ENCODE data around the gene NPM3. TPM values are rescaled to one million over a fixed set of nuclear protein-coding genes. Genes with fewer than 3 reads are reported as not detected.

NPM3 gene
- total RNA-seq, 6 experiments from 2014 or later = 4.7 to 31.8 (median 8.6) TPM

- Histone ChIP-seq H3K36me3 (no peaks in the 10 kb centered on the region), H3K4me1 (peaks cover 0 to 32% (median 9%) of the 10 kb centered on the region in 4 donors), H3K27ac (no peak overlapping the region), H3K4me3 (peak overlapping the region; percentile 24 to 40 (median 38)), H3K9me3 (no peaks in the 10 kb centered on the region), H3K27me3 (peaks cover 0 to 7% of the 10 kb centered on the region in 2 donors)
- intact Hi-C loops (cut with DNase I) = loop anchor here (5.0 to 10.0 kb wide), 3 partner anchors 177 to 565 kb away; no protein-coding TSS in a partner anchor
- TF ChIP-seq POLR2A (IDR thresholded peaks at IDR 0.05) (no peak), CTCF (IDR thresholded peaks at IDR 0.05) (peak; percentile 64 to 94 (median 94))
- DNase-seq (peak; percentile 82 to 87 (median 87)), ATAC-seq (peak; percentile 81 to 89 (median 82))
- WGBS (ENCODE audit: insufficient coverage, low coverage, low lambda C conversion rate, missing lambda C conversion rate) = no CpG with 5 or more reads among the region's 51 CpGs
Observed at GRCh38 chr10:101779544-101780186, 3.6 kb downstream of the NPM3 start.

GRCh38 chr10:101778781-101779543 lies 4.3 kb downstream of the NPM3 start:
- TF ChIP-seq CTCF (IDR thresholded peaks at IDR 0.05) (no peak), POLR2A (IDR thresholded peaks at IDR 0.05) (no peak)
- ATAC-seq (peak in 3 of 4 donors; percentile 30 to 39 (median 38)), DNase-seq (no peak)
- WGBS (ENCODE audit: insufficient coverage, low coverage, low lambda C conversion rate, missing lambda C conversion rate) = 6% methylated on average over 25 of the region's 58 CpGs
- intact Hi-C loops (cut with DNase I) = loop anchor here (5.0 to 10.0 kb wide), 3 partner anchors 177 to 564 kb away; no protein-coding TSS in a partner anchor
- H3K27me3 ChIP-seq = peaks cover 0 to 7% of the 10 kb centered on the region in 2 donors
- no peaks in the 10 kb centered on the region for H3K36me3 ChIP-seq
- peak overlapping the region; percentile 24 to 40 (median 38) for H3K4me3 ChIP-seq
- no peak overlapping the region for H3K27ac ChIP-seq
- peaks cover 0 to 35% (median 9%) of the 10 kb centered on the region in 4 donors for H3K4me1 ChIP-seq
- H3K9me3 ChIP-seq = no peaks in the 10 kb centered on the region

GRCh38 chr10:101778151-101778780 lies 5.0 kb downstream of the NPM3 start:
- H3K27ac ChIP-seq = no peak overlapping the region
- DNase-seq = no peak
- H3K27me3 ChIP-seq = peaks cover 0 to 11% of the 10 kb centered on the region in 2 donors
- H3K4me1 ChIP-seq = peaks cover 0 to 34% (median 9%) of the 10 kb centered on the region in 4 donors
- H3K4me3 ChIP-seq = no peak overlapping the region
- no peaks in the 10 kb centered on the region for H3K36me3 ChIP-seq
- WGBS (ENCODE audit: insufficient coverage, low coverage, low lambda C conversion rate, missing lambda C conversion rate) = 83% methylated on average over 2 of the region's 12 CpGs
- no peak for TF ChIP-seq POLR2A (IDR thresholded peaks at IDR 0.05)
- TF ChIP-seq CTCF (IDR thresholded peaks at IDR 0.05) = no peak
- intact Hi-C loops (cut with DNase I) = loop anchor here (5.0 to 10.0 kb wide), 3 partner anchors 176 to 563 kb away; no protein-coding TSS in a partner anchor
- ATAC-seq = no peak
- H3K9me3 ChIP-seq = no peaks in the 10 kb centered on the region

- Histone ChIP-seq H3K27ac (no peak overlapping the region), H3K36me3 (no peaks in the 10 kb centered on the region), H3K9me3 (no peaks in the 10 kb centered on the region), H3K4me1 (peaks cover 0 to 34% (median 9%) of the 10 kb centered on the region in 4 donors), H3K4me3 (no peak overlapping the region), H3K27me3 (peaks cover 0 to 13% of the 10 kb centered on the region in 2 donors)
- 85% methylated on average over 2 of the region's 3 CpGs for WGBS (ENCODE audit: insufficient coverage, low coverage, low lambda C conversion rate, missing lambda C conversion rate)
- intact Hi-C loops (cut with DNase I) = loop anchor here (5.0 to 10.0 kb wide), 3 partner anchors 175 to 563 kb away; no protein-coding TSS in a partner anchor
- DNase-seq (no peak), ATAC-seq (no peak)
- no peak for TF ChIP-seq CTCF (IDR thresholded peaks at IDR 0.05)
- no peak for TF ChIP-seq POLR2A (IDR thresholded peaks at IDR 0.05)
Observed at GRCh38 chr10:101777619-101778145, 5.6 kb downstream of the NPM3 start.
